ENCODE measurements around the gene CORIN. TPM values are rescaled to one million over a fixed set of nuclear protein-coding genes. Genes with fewer than 3 reads are reported as not detected.

The CORIN gene
- total and polyA plus RNA-seq, 2 experiments from 2014 or later, result not detected

DNA sequence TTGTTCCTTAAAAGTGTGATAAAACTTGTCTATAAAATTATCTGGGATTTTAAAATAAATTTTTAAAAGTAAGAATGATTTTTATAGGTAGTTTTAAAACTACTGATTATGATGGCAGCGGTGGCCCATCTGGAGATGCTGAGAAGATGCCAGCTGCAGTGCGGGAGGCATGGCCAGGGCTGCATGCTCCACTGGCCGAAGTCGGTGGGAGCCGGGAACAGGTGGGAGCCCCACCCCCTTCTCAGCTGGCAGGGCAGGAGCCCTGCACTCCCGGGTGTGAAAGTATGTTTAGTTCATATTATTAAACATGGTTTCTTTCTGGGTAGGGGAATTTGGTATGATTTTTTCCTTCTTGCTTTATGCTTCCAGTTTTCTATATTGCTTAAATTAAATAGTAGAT lies 63.8 kb downstream of the CORIN start (continued):
- no peak for TF ChIP-seq ZNF462 (CRISPR knock-in tag; IDR thresholded peaks at IDR 0.05)
- TF ChIP-seq ZNF114 (CRISPR knock-in tag; IDR thresholded peaks at IDR 0.05), result no peak
- no peak for TF ChIP-seq EZH2 (IDR thresholded peaks at IDR 0.05; ENCODE audit: low read depth, unreplicated experiment)
- TF ChIP-seq ZNF331 (CRISPR knock-in tag; IDR thresholded peaks at IDR 0.05; ENCODE audit: low read depth), result no peak
- TF ChIP-seq STAT1 (IDR thresholded peaks at IDR 0.05; ENCODE audit: unreplicated experiment), result no peak
- TF ChIP-seq POLR2AphosphoS5 (IDR thresholded peaks at IDR 0.05; ENCODE audit: low read depth), result no peak

DNA sequence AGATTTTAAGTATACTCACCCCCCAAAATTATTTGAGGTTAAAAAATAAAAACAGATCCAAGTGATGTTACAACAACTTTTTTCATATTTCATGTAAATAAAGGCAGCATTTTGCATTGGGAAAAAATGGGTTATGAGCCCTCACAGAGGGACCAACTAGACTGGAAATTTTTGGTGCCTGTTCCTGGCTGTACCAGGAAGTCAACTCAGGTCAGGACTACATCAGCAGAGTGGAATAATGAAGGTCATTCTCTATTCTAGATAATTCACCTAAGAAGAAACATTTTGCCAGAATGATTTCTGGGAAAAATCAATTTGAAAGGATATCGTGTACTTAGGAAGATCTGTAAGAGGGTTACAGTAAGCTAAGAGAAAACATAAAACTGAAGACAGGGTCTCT lies 66.8 kb downstream of the CORIN start:
- H3K27ac ChIP-seq (ENCODE audit: low read depth), result no peak overlapping the region
- ATAC-seq, result no peak
- TF ChIP-seq NANOG (IDR thresholded peaks at IDR 0.05; ENCODE audit: borderline replicate concordance), result no peak
- no peak for TF ChIP-seq CTCF (conservative IDR thresholded peaks at IDR 0.05; ENCODE audit: low read depth in 2 of 2)
- TF ChIP-seq EZH2 (IDR thresholded peaks at IDR 0.05; ENCODE audit: low read depth, unreplicated experiment), result no peak
- no peak for TF ChIP-seq ZNF114 (CRISPR knock-in tag; IDR thresholded peaks at IDR 0.05)
- no peak for TF ChIP-seq CREB1 (CRISPR knock-in tag; IDR thresholded peaks at IDR 0.05; ENCODE audit: low read depth)

More for the DNA sequence above, 66.8 kb downstream of the CORIN start:
- Mint-ChIP-seq H3K27me3 (ENCODE audit: insufficient read depth, low read depth, poor library complexity) (no peaks in the 10 kb centered on the region), H3K4me3 (no peak overlapping the region), H3K9me3 (no peaks in the 10 kb centered on the region), H3K27ac (no peak overlapping the region), H3K36me3 (ENCODE audit: low read depth) (no peaks in the 10 kb centered on the region), H3K4me1 (peaks cover 25% of the 10 kb centered on the region)
- Histone ChIP-seq H3K79me2 (replicated peaks; ENCODE audit: insufficient read depth) (no peaks in the 10 kb centered on the region), H3K9me2 (ENCODE audit: insufficient read depth) (no peaks in the 10 kb centered on the region), H3K4me1 (ENCODE audit: insufficient read depth) (peaks cover 6% of the 10 kb centered on the region; the same call in 1 of the 2 replicates), H4K20me1 (replicated peaks; ENCODE audit: insufficient read depth) (no peaks in the 10 kb centered on the region), H3K4me2 (no peak overlapping the region), H2AFZ (no peak overlapping the region), H3F3A (replicated peaks; ENCODE audit: low read depth) (no peaks in the 10 kb centered on the region), H3K36me3 (ENCODE audit: insufficient read depth) (no peaks in the 10 kb centered on the region), H3K27me3 (ENCODE audit: insufficient read depth) (no peaks in the 10 kb centered on the region), H3K4me3 (no peak overlapping the region)
- no peak for DNase-seq (ENCODE audit: low spot score)

Measured in GM23338 (cell line).